ENCODE measurements around the gene FRMPD2. TPM values are rescaled to one million over a fixed set of nuclear protein-coding genes. Genes with fewer than 3 reads are reported as not detected.

The FRMPD2 gene
- total RNA-seq, 1 donor from 2014 or later: under 0.01 TPM

DNA sequence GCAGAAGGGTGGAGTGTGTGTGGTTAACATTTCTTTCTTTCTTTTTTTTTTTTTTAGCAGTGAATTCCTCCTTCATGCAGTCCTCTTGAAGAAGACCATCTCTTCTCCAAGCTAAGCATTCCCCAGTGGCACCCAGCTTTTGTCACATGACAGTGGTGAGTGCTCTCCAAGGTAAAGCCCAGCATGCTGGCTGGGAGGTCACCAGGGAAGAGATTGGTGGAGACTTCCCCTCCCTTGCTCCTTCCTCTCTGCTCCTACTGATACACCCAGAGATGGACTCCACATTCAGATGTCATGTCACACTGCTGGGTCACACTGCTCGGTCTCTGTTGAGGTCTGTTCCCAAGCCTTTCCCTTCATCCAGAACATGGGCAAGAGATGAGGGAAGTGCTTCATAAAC, 55.3 kb downstream of the FRMPD2 start:
- H3K27me3 ChIP-seq (ENCODE audit: control insufficient read depth, insufficient read depth, low read length): no peaks in the 10 kb centered on the region
- no peak overlapping the region for H3K4me3 ChIP-seq (ENCODE audit: low read depth, low read length)
- H3K36me3 ChIP-seq (ENCODE audit: control insufficient read depth, insufficient read depth, low read length): no peaks in the 10 kb centered on the region
- TF ChIP-seq, protein P1, sequence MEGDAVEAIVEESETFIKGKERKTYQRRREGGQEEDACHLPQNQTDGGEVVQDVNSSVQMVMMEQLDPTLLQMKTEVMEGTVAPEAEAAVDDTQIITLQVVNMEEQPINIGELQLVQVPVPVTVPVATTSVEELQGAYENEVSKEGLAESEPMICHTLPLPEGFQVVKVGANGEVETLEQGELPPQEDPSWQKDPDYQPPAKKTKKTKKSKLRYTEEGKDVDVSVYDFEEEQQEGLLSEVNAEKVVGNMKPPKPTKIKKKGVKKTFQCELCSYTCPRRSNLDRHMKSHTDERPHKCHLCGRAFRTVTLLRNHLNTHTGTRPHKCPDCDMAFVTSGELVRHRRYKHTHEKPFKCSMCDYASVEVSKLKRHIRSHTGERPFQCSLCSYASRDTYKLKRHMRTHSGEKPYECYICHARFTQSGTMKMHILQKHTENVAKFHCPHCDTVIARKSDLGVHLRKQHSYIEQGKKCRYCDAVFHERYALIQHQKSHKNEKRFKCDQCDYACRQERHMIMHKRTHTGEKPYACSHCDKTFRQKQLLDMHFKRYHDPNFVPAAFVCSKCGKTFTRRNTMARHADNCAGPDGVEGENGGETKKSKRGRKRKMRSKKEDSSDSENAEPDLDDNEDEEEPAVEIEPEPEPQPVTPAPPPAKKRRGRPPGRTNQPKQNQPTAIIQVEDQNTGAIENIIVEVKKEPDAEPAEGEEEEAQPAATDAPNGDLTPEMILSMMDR (IDR thresholded peaks at IDR 0.05; ENCODE audit: insufficient read depth, low read length, severe bottlenecking): no peak
- DNase-seq (ENCODE audit: low read depth) (no peak), FAIRE-seq (peak; percentile 62)

DNA sequence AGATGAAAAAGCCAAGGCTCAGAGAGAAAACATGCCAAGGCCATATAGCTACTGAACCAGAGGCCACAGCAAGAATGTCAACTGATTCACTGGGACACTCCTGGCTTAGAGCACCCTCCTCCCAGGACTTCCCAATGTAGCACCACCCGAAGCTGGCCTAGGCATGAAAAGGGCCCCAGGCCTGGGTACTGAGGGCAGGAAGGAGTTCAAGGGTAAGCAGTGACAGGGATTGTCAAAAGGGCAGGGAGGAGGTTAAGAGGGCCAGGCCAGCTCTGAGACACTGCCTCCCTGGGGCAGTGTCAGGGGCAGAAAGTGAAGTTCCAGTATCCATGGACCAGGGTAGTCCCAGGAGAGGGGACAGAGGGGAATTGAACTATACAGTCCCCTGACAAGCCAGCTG, 57.8 kb downstream of the FRMPD2 start:
- no peaks in the 10 kb centered on the region for H3K27me3 ChIP-seq (ENCODE audit: control insufficient read depth, insufficient read depth, low read length)
- no peak for FAIRE-seq
- TF ChIP-seq, protein P1 (IDR thresholded peaks at IDR 0.05; ENCODE audit: insufficient read depth, low read length, severe bottlenecking): no peak
- H3K4me3 ChIP-seq (ENCODE audit: low read depth, low read length): no peak overlapping the region
- H3K36me3 ChIP-seq (ENCODE audit: control insufficient read depth, insufficient read depth, low read length): no peaks in the 10 kb centered on the region
- DNase-seq (ENCODE audit: low read depth): no peak

DNA sequence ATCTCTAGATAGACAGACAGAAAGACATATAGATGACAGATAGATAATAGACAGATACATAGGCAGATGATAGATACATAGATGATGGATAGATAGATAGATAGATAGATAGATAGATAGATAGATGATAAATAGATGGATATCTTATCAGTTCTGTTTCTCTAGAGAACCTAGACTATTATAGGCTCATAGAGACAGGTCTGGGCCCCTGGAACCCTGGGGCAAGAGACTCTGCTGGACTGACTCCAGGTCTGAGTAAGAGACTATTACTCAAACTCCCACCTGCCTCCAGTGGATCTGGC, 58.3 kb downstream of the FRMPD2 start:
- Histone ChIP-seq H3K36me3 (ENCODE audit: control insufficient read depth, insufficient read depth, low read length) (no peaks in the 10 kb centered on the region), H3K4me3 (ENCODE audit: low read depth, low read length) (no peak overlapping the region), H3K27me3 (ENCODE audit: control insufficient read depth, insufficient read depth, low read length) (no peaks in the 10 kb centered on the region)
- TF ChIP-seq, protein P1 (IDR thresholded peaks at IDR 0.05; ENCODE audit: insufficient read depth, low read length, severe bottlenecking): no peak
- DNase-seq (ENCODE audit: low read depth) (peak; percentile 28), FAIRE-seq (no peak)

DNA sequence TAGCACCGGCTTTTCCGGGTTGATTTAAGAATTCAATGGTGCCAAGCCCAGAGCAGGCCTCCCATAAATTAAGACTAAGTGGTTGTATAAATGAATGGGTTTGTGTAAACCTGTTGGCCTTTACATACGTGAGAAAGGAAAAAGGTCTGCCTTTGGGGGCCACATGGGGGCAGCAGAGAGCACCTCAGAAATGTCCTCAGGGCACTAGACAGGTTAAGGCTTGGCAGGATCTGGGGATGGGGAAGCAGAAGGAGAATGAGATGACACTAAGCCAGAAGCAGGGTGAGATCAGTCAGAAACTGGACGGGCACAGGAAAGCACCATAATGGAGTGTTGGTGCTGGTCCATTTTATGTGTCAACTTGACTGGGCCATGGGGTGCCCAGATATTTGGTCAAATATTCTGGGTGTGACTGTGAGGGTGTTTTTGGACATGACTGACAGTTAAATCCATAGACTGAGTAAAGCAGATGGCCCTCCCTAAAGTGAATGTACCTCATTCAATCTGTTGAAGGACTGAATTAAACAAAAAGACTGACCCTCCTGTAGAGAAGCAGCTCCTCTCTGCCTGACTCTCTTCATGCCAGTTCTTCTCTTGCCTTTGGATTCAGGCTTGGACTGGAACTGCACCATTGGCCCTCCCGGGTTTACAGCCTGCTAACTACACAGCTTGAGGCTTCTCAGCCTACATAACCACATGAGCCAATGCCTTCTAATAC, 58.9 kb downstream of the FRMPD2 start:
- DNase-seq (ENCODE audit: low read depth) (peak; percentile 76), FAIRE-seq (peak; percentile 43)
- no peak overlapping the region for H3K4me3 ChIP-seq (ENCODE audit: low read depth, low read length)
- H3K36me3 ChIP-seq (ENCODE audit: control insufficient read depth, insufficient read depth, low read length): no peaks in the 10 kb centered on the region
- H3K27me3 ChIP-seq (ENCODE audit: control insufficient read depth, insufficient read depth, low read length): no peaks in the 10 kb centered on the region
- TF ChIP-seq, protein P1 (IDR thresholded peaks at IDR 0.05; ENCODE audit: insufficient read depth, low read length, severe bottlenecking): peak; percentile 85

DNA sequence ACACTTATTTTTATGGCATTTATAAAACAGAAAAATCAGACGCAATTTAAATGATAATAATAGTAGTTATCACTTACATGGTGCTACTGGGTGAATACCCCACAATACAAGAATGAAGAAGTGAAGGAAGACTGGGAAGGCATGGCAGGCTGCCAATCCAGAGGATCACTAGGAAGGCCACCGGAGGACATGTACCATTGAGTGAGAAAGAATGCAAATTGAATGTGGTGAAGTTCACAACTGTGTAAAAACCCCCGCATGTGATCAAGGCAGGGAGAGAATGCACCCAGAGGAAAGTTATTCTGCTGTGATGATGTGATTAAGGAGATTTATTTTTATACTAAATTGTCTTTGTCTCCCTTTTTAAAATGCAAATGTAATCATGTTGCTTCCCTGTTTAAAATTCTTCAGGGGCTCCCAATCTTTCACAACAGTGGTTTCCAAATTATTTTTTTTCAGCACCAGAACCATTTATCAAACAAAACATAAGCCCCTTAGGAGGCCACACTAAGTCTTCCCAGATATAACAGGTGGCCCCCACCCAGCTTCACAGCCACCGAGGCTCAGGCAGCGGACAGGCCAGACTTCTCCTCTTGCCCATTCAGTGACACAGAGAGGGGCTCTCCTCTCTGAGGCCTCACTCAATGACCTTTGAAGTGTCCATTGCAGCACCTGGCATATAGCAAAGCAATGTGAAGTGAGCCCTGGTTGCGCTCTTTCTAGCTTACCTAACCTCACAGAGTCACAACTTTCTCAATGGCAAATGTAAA, 59.6 kb downstream of the FRMPD2 start:
- FAIRE-seq (no peak), DNase-seq (ENCODE audit: low read depth) (no peak)
- H3K27me3 ChIP-seq (ENCODE audit: control insufficient read depth, insufficient read depth, low read length): no peaks in the 10 kb centered on the region
- no peak overlapping the region for H3K4me3 ChIP-seq (ENCODE audit: low read depth, low read length)
- TF ChIP-seq, protein P1 (IDR thresholded peaks at IDR 0.05; ENCODE audit: insufficient read depth, low read length, severe bottlenecking): no peak
- H3K36me3 ChIP-seq (ENCODE audit: control insufficient read depth, insufficient read depth, low read length): no peaks in the 10 kb centered on the region

Data from bronchial epithelial cell (primary cell).